Measurements from ENCODE around the gene FILIP1L.

DNA sequence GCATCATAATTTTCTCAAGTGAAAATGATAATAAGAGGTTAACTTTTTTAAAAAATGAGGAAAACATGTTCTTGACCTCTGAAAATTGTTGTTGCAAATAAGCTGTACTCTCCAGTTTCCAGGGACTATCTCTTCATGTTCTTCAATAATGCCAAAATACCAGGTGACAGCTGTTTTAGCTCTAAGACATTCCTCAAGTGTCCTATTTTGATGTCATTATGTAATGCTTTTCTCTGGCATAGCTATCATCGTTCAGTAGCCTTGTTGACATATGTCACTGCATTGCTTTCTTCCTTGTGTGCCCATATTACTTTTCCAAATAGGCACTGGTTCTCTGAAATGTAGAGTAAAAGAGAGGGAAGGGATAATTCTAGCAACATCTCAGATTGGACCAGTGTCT, 5.7 kb upstream of the FILIP1L start:
- TF ChIP-seq POLR2A (IDR thresholded peaks at IDR 0.05) (no peak), POLR2AphosphoS5 (IDR thresholded peaks at IDR 0.05) (no peak)
- TF ChIP-seq, protein P1, sequence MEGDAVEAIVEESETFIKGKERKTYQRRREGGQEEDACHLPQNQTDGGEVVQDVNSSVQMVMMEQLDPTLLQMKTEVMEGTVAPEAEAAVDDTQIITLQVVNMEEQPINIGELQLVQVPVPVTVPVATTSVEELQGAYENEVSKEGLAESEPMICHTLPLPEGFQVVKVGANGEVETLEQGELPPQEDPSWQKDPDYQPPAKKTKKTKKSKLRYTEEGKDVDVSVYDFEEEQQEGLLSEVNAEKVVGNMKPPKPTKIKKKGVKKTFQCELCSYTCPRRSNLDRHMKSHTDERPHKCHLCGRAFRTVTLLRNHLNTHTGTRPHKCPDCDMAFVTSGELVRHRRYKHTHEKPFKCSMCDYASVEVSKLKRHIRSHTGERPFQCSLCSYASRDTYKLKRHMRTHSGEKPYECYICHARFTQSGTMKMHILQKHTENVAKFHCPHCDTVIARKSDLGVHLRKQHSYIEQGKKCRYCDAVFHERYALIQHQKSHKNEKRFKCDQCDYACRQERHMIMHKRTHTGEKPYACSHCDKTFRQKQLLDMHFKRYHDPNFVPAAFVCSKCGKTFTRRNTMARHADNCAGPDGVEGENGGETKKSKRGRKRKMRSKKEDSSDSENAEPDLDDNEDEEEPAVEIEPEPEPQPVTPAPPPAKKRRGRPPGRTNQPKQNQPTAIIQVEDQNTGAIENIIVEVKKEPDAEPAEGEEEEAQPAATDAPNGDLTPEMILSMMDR (IDR thresholded peaks at IDR 0.05) = no peak

Data from breast epithelium (tissue), 3 donors.